HCT116 (cell line): ENCODE data around the gene SUGP1. TPM values are rescaled to one million over a fixed set of nuclear protein-coding genes. Genes with fewer than 3 reads are reported as not detected.

Experiments used
- ATAC-seq: fragments of 200-7000 bp; cut with Tn5 transposase; 2 replicates; pipeline ENCODE4 v1.9.1; 2020; ENCODE audit warnings: mild to moderate bottlenecking, moderate library complexity
- BruUV-seq: library from RNA; stranded (reverse); fragments of 400-500 nt; replicated peaks from 2 replicates; lab custom pipeline; 2021; lab: Mats Ljungman, UMichigan
- CTCF ChIA-PET: fragments of 300-600 bp; sonication (Branson Sonifier 250); formaldehyde crosslinking; loops from one replicate; lab custom pipeline; 2021; ENCODE audit warnings: antibody characterized with exemption; lab: Charles Lee
- POLR2A ChIA-PET: fragments of 300-600, 350-600 bp; sonication (Branson Sonifier 250); formaldehyde crosslinking; loops from one replicate; lab custom pipeline; 2021; ENCODE audit warnings: antibody characterized with exemption; lab: Charles Lee
- RAD21 ChIA-PET, 2 experiments: fragments of 300-600 bp; sonication (Branson Sonifier 250); formaldehyde crosslinking; loops; one replicate each; lab custom pipeline; 2023; ENCODE audit warnings: low total read pairs in 2 of 2; ENCODE audit not compliant: uncharacterized antibody in 2 of 2, unreplicated experiment in 2 of 2, low non-redundant PET in 1 of 2; lab: Charles Lee
- DNase-seq: peaks from one replicate; pipeline ENCODE4 v3.0.0-alpha.2; 2010; ENCODE audit warnings: low read depth, low spot score
- H2AFZ ChIP-seq: fragments of 200-600 bp; shearing (Covaris generic), sonication (generic); 2 replicates; pipeline ENCODE4 v1.6.1; 2017; ENCODE audit warnings: low read depth, mixed run types, mixed read lengths, antibody characterized with exemption, low read length; ENCODE audit not compliant: poor library complexity, severe bottlenecking
- H3K27ac ChIP-seq: 2 replicates; pipeline ENCODE4 v1.5.1; 2012; ENCODE audit warnings: low read depth, low read length
- H3K27me3 ChIP-seq: fragments of 200-600 bp; sonication (generic); 2 replicates; pipeline ENCODE4 v1.6.1; 2016; ENCODE audit warnings: mixed run types, low read length, mixed read lengths; ENCODE audit not compliant: insufficient read depth
- H3K36me3 ChIP-seq, 2 experiments: fragments of 200-500 bp in 1 of 2; fragments of 200-600 bp in 1 of 2; sonication (Bioruptor generic) in 1 of 2; sonication (generic) in 1 of 2; 2 replicates each; pipeline versions ENCODE4 v1.5.1 to v1.6.1; 2014 to 2016; ENCODE audit warnings: low read length in 2 of 2, inconsistent platforms in 1 of 2, mixed read lengths in 1 of 2, mixed run types in 1 of 2; ENCODE audit not compliant: insufficient read depth in 2 of 2, control insufficient read depth in 1 of 2
- H3K4me1 ChIP-seq, 2 experiments: fragments of 200-600 bp in 1 of 2; sonication (generic) in 1 of 2; 2 replicates each; pipeline versions ENCODE4 v1.5.1 to v1.6.1; 2012 to 2017; ENCODE audit warnings: low read length in 2 of 2, inconsistent platforms in 1 of 2, mild to moderate bottlenecking in 1 of 2, mixed read lengths in 1 of 2, mixed run types in 1 of 2, moderate library complexity in 1 of 2; ENCODE audit not compliant: insufficient read depth in 2 of 2, control insufficient read depth in 1 of 2
- H3K4me2 ChIP-seq: fragments of 200-600 bp; sonication (generic); 2 replicates; pipeline ENCODE4 v1.6.1; 2017; ENCODE audit warnings: mixed run types, low read length, mixed read lengths
- H3K4me3 ChIP-seq, 2 experiments: fragments of 200-600 bp in 1 of 2; sonication (generic) in 1 of 2; replicated peaks in 1 of 2; 2 replicates each; pipeline ENCODE4 v1.5.1; 2011 to 2016; ENCODE audit warnings: low read length in 2 of 2, control low read depth in 1 of 2, low read depth in 1 of 2, mild to moderate bottlenecking in 1 of 2, mixed read lengths in 1 of 2, mixed run types in 1 of 2
- H3K79me2 ChIP-seq: fragments of 200-600 bp; sonication (generic); 2 replicates; pipeline ENCODE4 v1.6.1; 2017; ENCODE audit warnings: mild to moderate bottlenecking, mixed run types, low read length, moderate library complexity, mixed read lengths; ENCODE audit not compliant: insufficient read depth
- H3K9ac ChIP-seq: fragments of 200-600 bp; sonication (generic); 2 replicates; pipeline ENCODE4 v1.6.1; 2016; ENCODE audit warnings: low read length, mixed read lengths
- H3K9me2 ChIP-seq: fragments of 200-600 bp; sonication (generic), shearing (Covaris generic); 2 replicates; pipeline ENCODE4 v1.6.1; 2017; ENCODE audit warnings: mixed run types, mild to moderate bottlenecking, moderate library complexity; ENCODE audit not compliant: insufficient read depth
- H3K9me3 ChIP-seq, 2 experiments: fragments of 200-500 bp in 1 of 2; fragments of 200-600 bp in 1 of 2; sonication (Bioruptor generic) in 1 of 2; sonication (generic) in 1 of 2; 2 replicates each; pipeline ENCODE4 v1.6.1; 2014 to 2017; ENCODE audit warnings: low read length in 2 of 2, mixed read lengths in 2 of 2, inconsistent platforms in 1 of 2, low read depth in 1 of 2, mild to moderate bottlenecking in 1 of 2, mixed run types in 1 of 2, moderate library complexity in 1 of 2; ENCODE audit not compliant: control insufficient read depth in 1 of 2, insufficient read depth in 1 of 2
- H4K20me1 ChIP-seq: fragments of 200-600 bp; sonication (generic), shearing (Covaris generic); 2 replicates; pipeline ENCODE4 v1.6.1; 2017; ENCODE audit warnings: mixed run types, mild to moderate bottlenecking, moderate library complexity; ENCODE audit not compliant: insufficient read depth
- CBX3 ChIP-seq: IDR thresholded peaks from 2 replicates; pipeline ENCODE4 v1.6.1; 2012; ENCODE audit warnings: low read depth
- EZH2 ChIP-seq: fragments of 200-600 bp; sonication (generic); IDR thresholded peaks from 2 replicates; pipeline ENCODE4 v1.6.1; 2017; ENCODE audit warnings: antibody characterized with exemption, mixed run types
- JUND ChIP-seq: IDR thresholded peaks from 2 replicates; pipeline ENCODE4 v1.6.1; 2012
- POLR2AphosphoS5 ChIP-seq: IDR thresholded peaks from 2 replicates; pipeline ENCODE4 v1.6.1; 2011; ENCODE audit warnings: mild to moderate bottlenecking, low read depth, low read length, moderate library complexity
- SRF ChIP-seq: IDR thresholded peaks from 2 replicates; pipeline ENCODE4 v1.6.1; 2012; ENCODE audit warnings: low read depth
- TCF7L2 ChIP-seq: IDR thresholded peaks from 2 replicates; pipeline ENCODE4 v1.7.0; 2011; ENCODE audit warnings: borderline replicate concordance, inconsistent platforms; ENCODE audit not compliant: insufficient read depth, insufficient read length; ENCODE audit errors: extremely low read depth
- YY1 ChIP-seq: IDR thresholded peaks from 2 replicates; pipeline ENCODE4 v1.6.1; 2011; ENCODE audit warnings: low read length, low read depth, moderate library complexity, mild to moderate bottlenecking; ENCODE audit not compliant: insufficient replicate concordance; ENCODE audit errors: extremely low read depth
- ZFX ChIP-seq: fragments of 450-650 bp; IDR thresholded peaks from 2 replicates; pipeline ENCODE4 v1.6.1; 2017
- intact Hi-C: fragments of 100-400 bp; cut with micrococcal nuclease; formaldehyde crosslinking; loops from 2 replicates; pipeline ENCODE4 v1.10.0; 2022
- total RNA-seq: library from RNA; stranded (reverse); gene quantifications from one replicate; pipeline ENCODE4 v1.2.1, GENCODE V29; 2021; ENCODE audit not compliant: unreplicated experiment
- TF ChIP-seq, protein P1 (sequence below): IDR thresholded peaks from 2 replicates; pipeline ENCODE4 v1.6.1; 2012; ENCODE audit warnings: low read depth
- TF ChIP-seq, protein P2 (sequence below): IDR thresholded peaks from 2 replicates; pipeline ENCODE4 v1.6.1; 2011; ENCODE audit warnings: mild to moderate bottlenecking, low read length, moderate library complexity; ENCODE audit not compliant: insufficient replicate concordance; ENCODE audit errors: extremely low read depth

Gene SUGP1
- total RNA-seq, 1 experiment from 2014 or later: 47.6 TPM

GRCh38 chr19:19355606-19356139 lies 35.4 kb upstream of the SUGP1 start:
- H3K27ac ChIP-seq: no peak overlapping the region
- H3K79me2 ChIP-seq: no peaks in the 10 kb centered on the region
- RAD21 ChIA-PET: no interaction called here
- ATAC-seq (no peak), DNase-seq (no peak)
- POLR2A ChIA-PET: no interaction called here
- CTCF ChIA-PET: no interaction called here
- no peak overlapping the region for H2AFZ ChIP-seq
- no peaks in the 10 kb centered on the region for H3K9me3 ChIP-seq
- TF ChIP-seq CBX3: no peak
- TF ChIP-seq, protein P1, sequence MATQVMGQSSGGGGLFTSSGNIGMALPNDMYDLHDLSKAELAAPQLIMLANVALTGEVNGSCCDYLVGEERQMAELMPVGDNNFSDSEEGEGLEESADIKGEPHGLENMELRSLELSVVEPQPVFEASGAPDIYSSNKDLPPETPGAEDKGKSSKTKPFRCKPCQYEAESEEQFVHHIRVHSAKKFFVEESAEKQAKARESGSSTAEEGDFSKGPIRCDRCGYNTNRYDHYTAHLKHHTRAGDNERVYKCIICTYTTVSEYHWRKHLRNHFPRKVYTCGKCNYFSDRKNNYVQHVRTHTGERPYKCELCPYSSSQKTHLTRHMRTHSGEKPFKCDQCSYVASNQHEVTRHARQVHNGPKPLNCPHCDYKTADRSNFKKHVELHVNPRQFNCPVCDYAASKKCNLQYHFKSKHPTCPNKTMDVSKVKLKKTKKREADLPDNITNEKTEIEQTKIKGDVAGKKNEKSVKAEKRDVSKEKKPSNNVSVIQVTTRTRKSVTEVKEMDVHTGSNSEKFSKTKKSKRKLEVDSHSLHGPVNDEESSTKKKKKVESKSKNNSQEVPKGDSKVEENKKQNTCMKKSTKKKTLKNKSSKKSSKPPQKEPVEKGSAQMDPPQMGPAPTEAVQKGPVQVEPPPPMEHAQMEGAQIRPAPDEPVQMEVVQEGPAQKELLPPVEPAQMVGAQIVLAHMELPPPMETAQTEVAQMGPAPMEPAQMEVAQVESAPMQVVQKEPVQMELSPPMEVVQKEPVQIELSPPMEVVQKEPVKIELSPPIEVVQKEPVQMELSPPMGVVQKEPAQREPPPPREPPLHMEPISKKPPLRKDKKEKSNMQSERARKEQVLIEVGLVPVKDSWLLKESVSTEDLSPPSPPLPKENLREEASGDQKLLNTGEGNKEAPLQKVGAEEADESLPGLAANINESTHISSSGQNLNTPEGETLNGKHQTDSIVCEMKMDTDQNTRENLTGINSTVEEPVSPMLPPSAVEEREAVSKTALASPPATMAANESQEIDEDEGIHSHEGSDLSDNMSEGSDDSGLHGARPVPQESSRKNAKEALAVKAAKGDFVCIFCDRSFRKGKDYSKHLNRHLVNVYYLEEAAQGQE: no peak
- no peak for TF ChIP-seq POLR2AphosphoS5
- no peak for TF ChIP-seq JUND
- no peak overlapping the region for H3K9ac ChIP-seq
- H3K27me3 ChIP-seq: no peaks in the 10 kb centered on the region
- no peaks in the 10 kb centered on the region for H3K9me2 ChIP-seq
- peaks cover 0 to 4% of the 10 kb centered on the region in 2 experiments; a peak in 2 of 4 replicates for H3K36me3 ChIP-seq
- intact Hi-C loops: no loop called here
- no peak overlapping the region for H3K4me3 ChIP-seq
- no peaks in the 10 kb centered on the region for H4K20me1 ChIP-seq
- BruUV-seq: no TSS peak
- peaks cover 0 to 1% of the 10 kb centered on the region in 2 experiments; a peak in 2 of 4 replicates for H3K4me1 ChIP-seq
- no peak overlapping the region for H3K4me2 ChIP-seq

DNA sequence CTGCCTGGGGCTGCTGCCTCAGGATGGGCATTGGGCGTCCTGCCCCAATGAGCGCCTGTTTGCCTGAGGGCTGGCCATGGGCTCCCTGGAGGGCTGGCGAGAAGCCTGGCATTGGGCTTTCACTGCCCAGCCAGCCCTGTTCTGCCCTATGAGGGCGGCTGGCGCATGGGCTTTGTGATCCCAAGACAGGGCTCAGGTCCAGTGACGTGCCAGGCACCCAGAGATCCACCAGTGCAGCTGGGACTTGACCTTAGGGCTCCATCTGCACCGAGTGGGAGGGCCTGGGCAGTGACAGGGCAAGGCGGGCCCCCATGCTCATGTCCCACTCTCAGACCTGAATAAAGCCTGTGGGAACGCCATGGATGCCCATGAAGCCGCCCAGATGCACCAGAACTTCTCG lies 34.6 kb upstream of the SUGP1 start:
- H3K27ac ChIP-seq: no peak overlapping the region
- H3K27me3 ChIP-seq: no peaks in the 10 kb centered on the region
- BruUV-seq: no TSS peak
- CTCF ChIA-PET: no interaction called here
- ATAC-seq (no peak), DNase-seq (no peak)
- H2AFZ ChIP-seq: no peak overlapping the region
- POLR2A ChIA-PET: no interaction called here
- no peaks in the 10 kb centered on the region for H3K4me1 ChIP-seq
- no peaks in the 10 kb centered on the region for H3K9me2 ChIP-seq
- RAD21 ChIA-PET: no interaction called here
- H3K4me2 ChIP-seq: no peak overlapping the region
- no peak overlapping the region for H3K4me3 ChIP-seq
- TF ChIP-seq SRF: no peak
- TF ChIP-seq YY1: no peak
- no peak for TF ChIP-seq JUND
- TF ChIP-seq, protein P2, sequence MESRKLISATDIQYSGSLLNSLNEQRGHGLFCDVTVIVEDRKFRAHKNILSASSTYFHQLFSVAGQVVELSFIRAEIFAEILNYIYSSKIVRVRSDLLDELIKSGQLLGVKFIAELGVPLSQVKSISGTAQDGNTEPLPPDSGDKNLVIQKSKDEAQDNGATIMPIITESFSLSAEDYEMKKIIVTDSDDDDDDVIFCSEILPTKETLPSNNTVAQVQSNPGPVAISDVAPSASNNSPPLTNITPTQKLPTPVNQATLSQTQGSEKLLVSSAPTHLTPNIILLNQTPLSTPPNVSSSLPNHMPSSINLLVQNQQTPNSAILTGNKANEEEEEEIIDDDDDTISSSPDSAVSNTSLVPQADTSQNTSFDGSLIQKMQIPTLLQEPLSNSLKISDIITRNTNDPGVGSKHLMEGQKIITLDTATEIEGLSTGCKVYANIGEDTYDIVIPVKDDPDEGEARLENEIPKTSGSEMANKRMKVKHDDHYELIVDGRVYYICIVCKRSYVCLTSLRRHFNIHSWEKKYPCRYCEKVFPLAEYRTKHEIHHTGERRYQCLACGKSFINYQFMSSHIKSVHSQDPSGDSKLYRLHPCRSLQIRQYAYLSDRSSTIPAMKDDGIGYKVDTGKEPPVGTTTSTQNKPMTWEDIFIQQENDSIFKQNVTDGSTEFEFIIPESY: no peak
- no peak for TF ChIP-seq TCF7L2
- no peak for TF ChIP-seq ZFX
- TF ChIP-seq EZH2: no peak
- no peak overlapping the region for H3K9ac ChIP-seq
- H3K36me3 ChIP-seq: peaks cover 0 to 4% of the 10 kb centered on the region in 2 experiments; a peak in 2 of 4 replicates
- H4K20me1 ChIP-seq: no peaks in the 10 kb centered on the region
- H3K79me2 ChIP-seq: no peaks in the 10 kb centered on the region
- intact Hi-C loops: no loop called here
- H3K9me3 ChIP-seq: no peaks in the 10 kb centered on the region
